GM19043 (cell line): Measurements from ENCODE around the gene PIGH.
"Not testable (repeated sequence)": the region's sequence is repeated elsewhere in the genome, so short reads cannot be mapped to it uniquely, and the experiment has no call there.

Experiments
- ATAC-seq: cut with Tn5 transposase; IDR thresholded peaks from one replicate; pipeline ENCODE4 v1.9.1; 2021; ENCODE audit warnings: low read depth; ENCODE audit not compliant: unreplicated experiment

The PIGH gene

GRCh38 chr14:67555518-67556090 is 44.5 kb downstream of the PIGH start:
- ATAC-seq = no peak

GRCh38 chr14:67554341-67554740 is 45.7 kb downstream of the PIGH start:
- ATAC-seq = no peak

GRCh38 chr14:67553547-67553946 is 46.5 kb downstream of the PIGH start:
- no peak for ATAC-seq

- no peak for ATAC-seq
Measured at GRCh38 chr14:67551940-67552339, 48.1 kb downstream of the PIGH start.

GRCh38 chr14:67551123-67551522 is 48.9 kb downstream of the PIGH start:
- ATAC-seq = no peak

GRCh38 chr14:67549734-67550133 is 50.3 kb downstream of the PIGH start:
- no peak for ATAC-seq

- no peak for ATAC-seq
Measured at GRCh38 chr14:67547224-67547780, 52.8 kb downstream of the PIGH start.

- ATAC-seq = no peak
Measured at GRCh38 chr14:67544590-67544989, 55.5 kb downstream of the PIGH start.

GRCh38 chr14:67542620-67543019 is 57.4 kb downstream of the PIGH start:
- not testable (repeated sequence) for ATAC-seq

- no peak for ATAC-seq
Measured at GRCh38 chr14:67541448-67542387, 58.4 kb downstream of the PIGH start.
